GM21447 (cell line): ENCODE measurements around the gene TBC1D10A.

Source experiments
- ATAC-seq: cut with Tn5 transposase; IDR thresholded peaks from one replicate; pipeline ENCODE4 v1.9.1; 2021; ENCODE audit not compliant: unreplicated experiment

TBC1D10A gene

DNA sequence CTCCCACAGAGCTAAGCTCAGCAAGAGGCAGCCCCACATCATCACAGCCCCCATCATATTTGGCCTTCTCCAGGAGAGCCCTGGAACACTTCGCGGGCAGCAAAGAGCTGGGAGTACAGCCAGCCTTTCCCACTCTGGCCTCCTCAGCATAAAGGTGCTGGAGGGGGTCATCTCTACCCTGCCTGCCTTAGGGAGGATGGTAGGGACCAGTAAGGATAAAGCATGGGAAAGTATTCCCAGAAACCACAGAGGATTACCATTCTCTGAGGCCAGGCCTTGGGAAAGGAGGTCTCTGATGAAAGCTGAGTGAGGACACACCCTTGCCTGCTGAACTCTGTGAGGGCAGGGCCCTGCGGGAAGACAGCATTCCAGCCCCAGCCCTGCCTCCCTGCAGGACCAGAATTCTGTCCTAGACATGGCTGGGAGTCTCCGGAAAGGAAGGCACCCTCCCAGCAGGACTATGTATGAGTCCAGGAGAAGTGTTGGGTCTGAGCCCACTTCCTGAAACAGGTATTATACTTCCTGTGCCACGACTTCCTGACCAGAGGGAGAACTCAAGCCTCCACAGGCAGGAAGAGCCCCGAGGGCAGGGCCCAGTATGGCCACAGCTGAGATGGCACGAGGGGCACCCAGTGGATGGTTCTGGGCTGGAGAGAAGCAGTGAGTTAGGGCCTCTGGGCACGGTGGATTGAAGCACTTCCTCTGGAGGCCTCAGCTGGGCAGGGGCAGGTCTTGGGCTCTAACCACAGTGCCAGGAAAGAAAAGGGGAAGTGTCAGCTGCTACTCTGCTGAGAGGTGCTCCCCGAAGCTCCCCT is 24.5 kb downstream of the TBC1D10A start:
- no peak for ATAC-seq

DNA sequence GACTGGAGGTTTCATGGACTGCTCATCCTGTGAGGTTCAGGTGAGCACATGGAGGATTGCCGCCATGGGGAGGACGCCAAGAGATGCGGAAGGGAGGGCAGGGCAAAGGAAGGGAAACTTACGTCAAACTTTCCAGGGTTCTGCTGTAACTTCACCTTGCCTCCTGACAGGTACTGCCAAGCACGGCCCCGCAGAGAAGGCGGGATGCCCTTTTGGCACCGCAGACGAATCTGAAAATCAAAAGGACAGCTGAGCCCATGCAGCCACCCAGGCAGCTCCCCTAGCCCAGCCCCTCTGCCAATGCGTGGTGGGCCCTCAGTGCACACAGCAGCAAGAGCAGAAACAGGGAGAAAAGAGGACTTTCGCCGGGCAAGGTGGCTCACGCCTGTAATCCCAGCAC is 27.4 kb downstream of the TBC1D10A start:
- ATAC-seq, result no peak

DNA sequence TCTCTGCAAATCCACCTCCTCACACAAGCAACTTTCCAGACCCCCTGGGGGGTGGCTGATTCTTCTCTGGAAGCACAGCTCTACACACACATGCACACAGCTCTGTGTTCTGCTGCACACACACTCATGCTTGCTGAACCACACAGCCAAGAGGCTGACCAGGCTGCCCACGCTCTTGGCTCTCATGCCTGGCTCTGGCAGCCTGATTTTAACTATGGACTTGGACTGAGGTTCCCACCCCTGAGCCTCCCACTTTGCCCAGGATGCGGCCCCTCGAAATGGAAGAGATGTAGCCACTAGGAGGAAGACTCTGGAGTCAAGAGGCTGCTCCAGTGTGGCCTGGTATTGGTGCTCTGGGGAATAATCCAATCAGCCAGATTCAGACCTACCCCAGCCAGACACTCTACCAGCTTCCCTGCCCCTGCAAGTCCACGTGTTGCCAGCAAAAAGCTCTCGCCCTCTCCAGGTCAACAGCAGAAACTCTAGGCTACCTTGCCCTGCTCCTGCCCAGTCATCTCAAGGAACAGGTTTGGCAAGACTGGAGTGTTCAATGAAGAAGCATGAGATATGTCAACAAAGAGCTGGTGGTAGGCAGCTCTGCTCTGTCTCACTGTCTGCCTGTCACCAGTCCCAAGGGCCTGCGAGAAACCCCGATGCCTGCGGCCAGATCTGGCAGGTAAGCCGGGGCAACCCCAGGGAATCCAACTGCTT is 28.6 kb downstream of the TBC1D10A start:
- no peak for ATAC-seq

DNA sequence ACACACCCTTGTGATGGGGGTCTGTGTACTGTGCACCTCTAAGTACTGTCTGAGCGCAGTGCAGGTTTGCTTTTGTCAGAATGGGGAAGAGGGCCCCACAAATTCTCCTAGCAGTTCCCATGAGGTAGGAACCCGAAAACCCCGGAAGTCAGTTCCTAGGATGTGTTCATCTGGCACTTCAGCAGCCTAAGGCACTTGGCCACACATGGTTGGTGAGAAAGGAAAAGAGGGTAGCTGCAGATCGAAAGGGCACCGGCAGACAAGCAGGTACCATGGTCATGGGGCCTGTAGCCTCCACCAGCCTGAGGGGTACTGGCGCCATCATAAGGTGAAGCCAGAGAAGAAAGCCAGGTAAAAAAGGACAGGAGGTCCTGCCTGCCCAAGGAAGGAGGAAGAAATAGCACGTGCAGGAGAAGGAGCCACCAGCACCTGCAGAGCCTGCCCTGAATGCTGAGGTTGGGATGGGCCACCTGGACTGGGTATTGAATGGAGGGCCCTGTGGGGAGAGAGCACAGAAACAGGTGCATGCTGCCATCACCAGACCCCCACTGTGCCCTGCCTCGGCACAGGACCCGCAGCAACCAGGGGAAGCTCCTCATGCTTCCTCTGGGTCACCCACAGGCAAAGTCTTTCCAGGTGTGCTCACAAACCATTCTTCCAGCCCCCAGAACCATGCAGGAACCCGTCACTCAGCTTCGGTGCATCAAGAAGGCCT is 29.3 kb downstream of the TBC1D10A start:
- no peak for ATAC-seq

GRCh38 chr22:30296833-30297232 is 29.9 kb downstream of the TBC1D10A start:
- ATAC-seq, result no peak

DNA sequence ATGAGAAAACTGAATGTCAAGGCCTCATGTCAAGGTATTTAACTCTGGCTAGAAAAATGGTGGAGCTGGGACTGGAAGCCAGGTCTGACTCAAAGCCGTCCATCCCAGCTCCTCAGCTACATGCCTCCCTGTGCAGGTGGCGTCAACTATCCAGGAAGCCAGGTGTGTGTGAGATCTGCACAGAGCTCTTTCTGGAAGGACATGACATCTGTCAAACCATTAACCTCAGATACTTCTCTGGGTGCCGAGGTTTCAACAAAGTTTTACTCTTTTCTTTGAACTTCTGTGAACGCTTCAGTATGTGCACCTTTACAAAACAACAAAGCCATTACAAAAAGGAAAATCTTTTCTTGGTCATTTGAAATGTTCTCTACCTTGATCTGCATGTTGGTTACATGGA is 30.4 kb downstream of the TBC1D10A start:
- ATAC-seq, result no peak

DNA sequence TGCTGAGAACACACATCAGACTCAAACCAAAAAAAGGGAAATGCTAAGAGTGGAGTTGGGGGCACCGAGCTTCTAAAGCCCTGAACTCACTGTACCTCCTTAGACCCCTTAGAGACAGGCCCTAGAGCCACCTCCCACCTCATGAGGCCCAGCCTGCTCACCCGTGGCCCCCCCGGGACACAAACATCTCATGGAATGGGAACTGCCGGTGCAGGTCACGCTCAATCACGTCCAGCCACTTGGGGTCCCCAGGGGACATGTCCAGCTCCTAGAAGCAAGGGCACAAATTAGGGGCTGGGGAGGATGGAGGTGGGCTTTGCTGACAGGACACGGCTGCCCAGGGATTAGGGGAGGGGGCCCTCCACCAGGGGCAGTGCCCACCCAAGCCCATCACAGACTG is 31.2 kb downstream of the TBC1D10A start:
- no peak for ATAC-seq

GRCh38 chr22:30294830-30295229 is 31.9 kb downstream of the TBC1D10A start:
- ATAC-seq, result no peak

DNA sequence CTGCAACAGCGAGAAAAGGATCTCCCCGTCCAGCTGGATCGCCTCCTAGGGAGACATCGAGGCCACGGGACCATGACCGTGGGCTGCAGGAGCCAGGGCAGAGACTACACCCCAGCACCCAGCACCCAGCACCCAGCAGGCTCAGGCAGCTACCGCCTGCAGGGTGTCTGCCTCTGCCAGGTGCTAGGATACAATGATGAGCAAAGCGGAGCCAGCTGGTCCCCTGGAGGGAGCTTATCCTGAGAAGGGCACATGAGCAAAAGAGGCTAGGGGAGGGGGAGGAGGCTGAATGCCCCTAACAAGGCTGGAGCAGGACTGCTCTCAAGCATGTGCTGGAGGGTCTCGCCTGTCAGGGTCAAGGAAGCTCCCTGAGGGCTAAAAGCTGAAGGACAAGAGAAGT is 32.7 kb downstream of the TBC1D10A start:
- no peak for ATAC-seq

DNA sequence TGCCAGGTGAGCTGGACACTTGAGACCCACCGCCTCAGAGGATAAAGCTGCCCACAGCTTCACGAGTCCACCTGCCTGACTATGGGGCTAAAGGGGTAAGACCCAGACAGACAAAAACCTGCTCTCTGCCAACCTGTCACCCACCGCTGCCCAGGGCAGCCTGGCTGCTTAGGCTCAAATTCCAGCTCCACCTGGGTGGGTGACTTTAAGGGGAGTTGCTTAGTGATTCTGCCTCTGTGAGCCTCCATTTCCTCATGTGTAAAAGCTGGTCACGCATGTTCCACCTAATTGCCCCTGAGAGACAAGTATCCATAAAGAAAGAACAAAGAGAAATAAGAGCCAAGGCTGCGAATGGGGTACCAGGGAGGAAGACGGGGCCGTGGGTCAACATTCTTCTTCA is 33.7 kb downstream of the TBC1D10A start:
- no peak for ATAC-seq

DNA sequence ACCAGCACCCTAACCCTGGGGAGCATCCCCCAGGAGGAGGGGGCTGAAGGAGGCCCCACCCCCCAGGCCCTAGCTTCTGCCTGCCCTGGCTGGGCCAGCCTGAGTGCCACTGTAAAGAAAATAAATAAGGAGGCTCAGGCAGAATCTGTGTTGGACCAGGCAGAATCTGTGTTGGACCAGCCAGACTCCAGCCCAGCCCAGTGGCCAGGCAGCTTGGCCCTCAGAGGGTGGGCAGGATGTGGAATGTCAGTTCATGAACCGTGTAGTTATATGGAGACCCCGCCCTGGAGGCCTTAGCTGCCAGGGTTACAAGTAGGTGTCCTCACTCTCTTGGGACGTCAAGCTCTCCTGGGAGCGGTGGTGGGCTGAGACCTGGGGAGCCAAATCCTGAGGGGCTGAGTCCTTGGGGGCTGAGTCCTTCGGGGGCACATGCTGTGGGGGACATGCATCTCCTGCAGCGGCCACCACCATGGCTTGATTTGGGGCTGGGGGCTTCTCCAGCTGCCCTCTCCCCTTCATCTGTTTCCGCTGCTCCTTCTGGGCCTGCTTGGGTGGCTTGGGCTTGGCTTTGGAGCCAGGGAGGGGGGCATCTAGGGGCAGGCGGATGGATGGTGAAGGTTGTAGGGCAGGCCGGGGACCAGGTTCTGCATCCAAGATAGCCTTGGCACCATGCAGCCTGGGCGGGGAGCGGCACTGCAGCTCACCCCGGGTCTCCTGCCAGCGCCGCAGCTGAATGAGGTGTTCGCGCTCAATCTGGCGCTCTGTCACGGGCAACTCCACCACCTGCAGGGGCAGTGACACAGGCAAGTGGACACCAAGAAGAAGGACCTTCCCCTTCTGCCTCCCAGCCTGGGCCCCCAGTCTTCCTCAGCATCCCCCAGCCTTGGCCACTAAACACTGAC is 34.4 kb downstream of the TBC1D10A start:
- ATAC-seq, result no peak

- ATAC-seq, result no peak
Measured at GRCh38 chr22:30291058-30291892, 35.5 kb downstream of the TBC1D10A start.

DNA sequence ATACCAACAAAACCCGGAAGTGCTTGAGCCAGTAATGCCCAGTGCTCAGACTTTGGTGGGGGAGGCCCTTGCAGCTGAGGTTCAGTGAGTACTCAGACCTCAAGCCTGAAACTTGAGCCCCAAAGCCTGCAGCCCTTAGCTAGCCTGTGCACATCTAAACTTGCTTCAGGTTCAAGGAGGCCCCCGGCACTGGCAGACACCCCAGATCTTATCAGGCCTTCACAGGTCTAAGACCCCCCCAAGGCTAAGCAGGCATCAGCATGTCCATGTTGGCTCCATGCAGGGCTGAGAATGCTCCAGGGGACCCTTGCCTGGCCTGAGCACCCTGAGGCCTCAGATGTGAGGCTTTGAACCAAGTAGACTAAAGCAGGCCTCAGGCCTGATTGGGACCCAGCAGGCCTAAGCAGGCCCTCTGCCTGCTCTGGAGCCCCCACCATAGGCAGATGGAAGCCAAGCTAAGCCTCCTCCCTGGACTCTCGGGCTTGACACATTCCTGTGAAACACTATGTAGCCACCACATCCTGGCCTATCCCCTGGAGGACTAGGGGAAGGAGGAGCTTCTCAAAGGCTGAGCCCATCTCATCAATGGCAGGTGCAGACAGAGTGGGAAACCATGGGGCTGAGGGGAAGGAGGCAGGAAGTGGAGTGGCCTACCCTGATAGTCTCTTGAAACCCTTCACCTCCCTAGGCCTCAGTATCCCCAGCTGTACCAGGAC is 36.2 kb downstream of the TBC1D10A start:
- ATAC-seq, result no peak

- ATAC-seq, result peak; percentile 13
Measured at GRCh38 chr22:30289980-30290313, 36.8 kb downstream of the TBC1D10A start.

DNA sequence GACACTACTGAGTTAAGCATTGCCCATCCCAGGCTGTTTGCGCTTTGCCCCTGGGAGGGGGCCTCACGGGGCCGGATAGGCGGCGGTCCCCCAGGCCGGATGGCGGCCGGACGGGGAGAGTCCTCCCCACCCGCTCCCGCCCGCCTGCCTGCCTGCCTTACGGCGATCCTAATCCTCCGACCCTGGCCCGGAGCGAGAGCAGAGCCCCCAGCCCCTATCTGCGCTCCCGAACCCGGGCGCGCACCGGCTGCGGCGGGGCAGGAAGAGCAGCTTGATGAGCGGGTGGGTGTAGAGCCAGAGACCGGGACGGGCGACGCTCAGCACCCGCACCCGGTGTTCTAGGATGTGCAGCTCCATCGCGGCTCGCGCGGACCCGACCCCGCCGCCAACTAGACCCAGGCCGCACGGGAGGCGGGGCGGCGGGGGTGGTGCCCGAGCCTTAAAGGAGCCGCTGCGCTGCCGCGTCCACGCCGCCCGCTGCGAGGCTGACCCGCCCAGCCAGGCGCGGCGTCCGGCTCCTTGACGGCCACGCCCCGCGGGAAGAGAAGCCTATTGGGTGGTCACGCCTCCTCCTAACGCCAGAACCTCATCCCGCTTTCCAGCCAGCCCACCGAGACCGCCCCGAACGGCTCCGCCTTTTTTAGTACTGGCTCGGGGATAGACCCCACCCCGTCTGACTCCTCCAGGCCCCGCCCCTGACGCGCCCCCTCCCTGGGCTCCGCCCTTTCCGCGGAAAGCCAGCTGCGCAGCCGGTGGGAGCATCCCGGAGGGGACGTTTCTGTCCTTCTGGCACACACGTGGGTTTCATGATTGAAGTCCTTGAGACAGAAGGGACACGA is 37.4 kb downstream of the TBC1D10A start, which contains the start of gene CASTOR1:
Gene CASTOR1, minus strand, starts transcription at position 365 of the 839 bp plus-strand sequence. Its CDS starts 8 bp downstream, at position 357.
- ATAC-seq, result peak; percentile 66

DNA sequence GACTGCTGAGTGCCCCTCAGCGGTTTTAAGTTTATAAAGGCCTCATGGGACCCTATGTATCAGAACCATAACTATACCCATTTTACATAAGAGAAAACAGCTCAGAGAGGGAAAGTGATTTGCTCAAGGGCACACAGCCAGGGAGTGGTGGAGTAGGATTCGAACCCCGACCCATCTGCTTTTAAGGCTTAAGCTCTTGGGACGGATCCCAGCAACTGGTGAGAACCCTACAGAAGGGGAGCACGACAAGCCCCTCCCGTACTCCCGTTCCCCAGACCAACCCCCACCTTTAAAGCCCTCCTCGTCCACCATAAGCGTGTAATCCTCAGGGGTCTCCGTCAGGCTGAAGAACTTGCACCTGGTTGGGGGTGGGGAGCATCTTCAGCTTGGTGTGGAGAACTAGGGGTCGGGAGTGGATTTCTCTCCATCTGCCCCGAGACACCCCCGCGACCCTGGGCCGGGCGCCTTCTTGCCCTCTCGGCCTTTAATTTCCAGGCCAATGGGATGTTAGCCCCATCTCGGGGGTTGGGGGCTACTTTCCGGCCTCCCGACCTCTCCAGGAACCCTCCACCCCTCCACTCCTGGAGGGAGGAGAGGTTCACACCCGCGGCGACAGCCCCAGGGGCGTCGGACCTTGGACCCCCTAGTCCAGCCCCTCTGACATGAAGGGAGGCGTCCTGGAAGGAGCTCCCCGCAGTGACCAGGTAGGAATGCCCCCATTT is 38.2 kb downstream of the TBC1D10A start:
- ATAC-seq, result no peak

- ATAC-seq, result no peak
Measured at GRCh38 chr22:30287648-30288418, 38.9 kb downstream of the TBC1D10A start.
